C1 segment of cervical spinal cord (tissue), 14 donors: Measurements from ENCODE around the gene RBM22.

Source experiments
- DNase-seq, 14 donors: peaks; one replicate each; lab custom pipeline; 2025; lab: John Stamatoyannopoulos, UW

RBM22 gene

GRCh38 chr5:150672884-150673275 is 28.0 kb downstream of the RBM22 start:
- no peak for DNase-seq

GRCh38 chr5:150672237-150672883 is 28.5 kb downstream of the RBM22 start:
- no peak for DNase-seq

GRCh38 chr5:150671509-150672236 is 29.2 kb downstream of the RBM22 start:
- DNase-seq: no peak

GRCh38 chr5:150670948-150671310 is 29.9 kb downstream of the RBM22 start:
- DNase-seq: no peak

GRCh38 chr5:150670275-150670947 is 30.5 kb downstream of the RBM22 start:
- DNase-seq: peak in 1 of 14 donors; percentile 37

- DNase-seq: no peak
These were observed 35.8 kb downstream of the RBM22 start for GRCh38 chr5:150665044-150665443.

GRCh38 chr5:150663936-150664335 is 36.9 kb downstream of the RBM22 start:
- DNase-seq: no peak

- no peak for DNase-seq
These were observed 37.9 kb downstream of the RBM22 start for GRCh38 chr5:150662731-150663516.

- DNase-seq: no peak
These were observed 38.9 kb downstream of the RBM22 start for GRCh38 chr5:150661821-150662596.

- no peak for DNase-seq
These were observed 39.8 kb downstream of the RBM22 start, which contains the start of gene MYOZ3 for GRCh38 chr5:150661086-150661485. Gene MYOZ3, plus strand, starts transcription at chr5:150661251. Its CDS starts 1,691 bp downstream, at chr5:150662942.

- no peak for DNase-seq
These were observed 40.6 kb downstream of the RBM22 start for GRCh38 chr5:150660108-150660831.

GRCh38 chr5:150659360-150660107 is 41.3 kb downstream of the RBM22 start:
- no peak for DNase-seq

- no peak for DNase-seq
These were observed 42.1 kb downstream of the RBM22 start for GRCh38 chr5:150658699-150659265.

GRCh38 chr5:150658121-150658520 is 42.7 kb downstream of the RBM22 start:
- DNase-seq: no peak

GRCh38 chr5:150656191-150657132 is 44.4 kb downstream of the RBM22 start:
- DNase-seq: peak in 13 of 14 donors; percentile 28 to 90 (median 57)

- no peak for DNase-seq
These were observed 45.6 kb downstream of the RBM22 start for GRCh38 chr5:150655221-150655620.

- no peak for DNase-seq
These were observed 46.9 kb downstream of the RBM22 start for GRCh38 chr5:150653762-150654556.
